WERI-Rb-1 (cell line): ENCODE measurements around the gene DLL3.
"Not testable (repeated sequence)": the region's sequence is repeated elsewhere in the genome, so short reads cannot be mapped to it uniquely, and the experiment has no call there.

Source experiments
- DNase-seq: peaks from one replicate; pipeline ENCODE4 v3.0.0-alpha.2; 2020
- H3K27ac ChIP-seq: fragments of 250-450 bp; sonication (Bioruptor Pico); 2 replicates; pipeline ENCODE4 v1.5.1; 2020; ENCODE audit warnings: mild to moderate bottlenecking, moderate library complexity
- H3K27me3 ChIP-seq: fragments of 250-450 bp; sonication (Bioruptor Pico); 2 replicates; pipeline ENCODE4 v1.5.1; 2021; ENCODE audit warnings: mild to moderate bottlenecking, low read depth, moderate library complexity; ENCODE audit not compliant: insufficient read depth, severe bottlenecking
- H3K36me3 ChIP-seq: fragments of 250-450 bp; sonication (Bioruptor Pico); 2 replicates; pipeline ENCODE4 v1.5.1; 2020; ENCODE audit warnings: mild to moderate bottlenecking, moderate library complexity
- H3K4me3 ChIP-seq: 2 replicates; pipeline ENCODE4 v1.5.1; 2011; ENCODE audit warnings: low read depth, mild to moderate bottlenecking, control low read depth, low read length
- H3K9me3 ChIP-seq: fragments of 250-450 bp; sonication (Bioruptor Pico); 2 replicates; pipeline ENCODE4 v1.5.1; 2021; ENCODE audit warnings: mild to moderate bottlenecking, moderate library complexity; ENCODE audit not compliant: severe bottlenecking
- TF ChIP-seq, protein P1 (sequence below): IDR thresholded peaks from 2 replicates; pipeline ENCODE4 v1.5.1; 2011; ENCODE audit warnings: low read depth, mild to moderate bottlenecking, control low read depth, inconsistent platforms, low read length

DLL3 gene

DNA sequence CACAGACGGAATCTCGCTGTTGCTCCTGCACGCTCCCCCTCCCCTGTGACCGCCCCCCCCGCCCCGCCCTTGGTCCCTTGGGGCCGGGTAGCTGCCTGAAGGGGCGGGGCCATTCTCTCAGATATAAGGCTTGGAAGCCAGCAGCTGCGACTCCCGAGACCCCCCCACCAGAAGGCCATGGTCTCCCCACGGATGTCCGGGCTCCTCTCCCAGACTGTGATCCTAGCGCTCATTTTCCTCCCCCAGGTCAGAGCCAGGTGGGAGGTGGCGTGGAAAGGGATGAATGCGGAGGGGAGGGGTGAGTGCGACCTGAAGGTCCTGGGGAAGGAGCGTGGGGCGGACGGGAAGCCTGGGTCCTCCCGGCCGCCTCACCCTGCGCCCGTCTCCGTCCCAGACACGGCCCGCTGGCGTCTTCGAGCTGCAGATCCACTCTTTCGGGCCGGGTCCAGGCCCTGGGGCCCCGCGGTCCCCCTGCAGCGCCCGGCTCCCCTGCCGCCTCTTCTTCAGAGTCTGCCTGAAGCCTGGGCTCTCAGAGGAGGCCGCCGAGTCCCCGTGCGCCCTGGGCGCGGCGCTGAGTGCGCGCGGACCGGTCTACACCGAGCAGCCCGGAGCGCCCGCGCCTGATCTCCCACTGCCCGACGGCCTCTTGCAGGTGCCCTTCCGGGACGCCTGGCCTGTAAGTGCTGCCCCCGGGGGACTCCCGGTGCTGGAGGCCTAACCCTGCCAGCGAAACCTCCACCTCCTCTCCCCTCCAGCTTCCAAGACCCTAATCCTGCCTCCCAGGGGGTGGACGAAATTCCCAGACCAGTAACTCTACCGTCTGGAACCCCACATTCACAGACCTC, at the start of gene DLL3:
DLL3 (plus strand) TSS at position 150 of the 845 bp plus-strand sequence; CDS start at position 178, 28 bp downstream.
- peaks cover 15% of the 10 kb centered on the region for H3K36me3 ChIP-seq
- H3K27me3 ChIP-seq: no peaks in the 10 kb centered on the region
- H3K4me3 ChIP-seq: peak within 1 kb of the TSS; percentile 73
- H3K27ac ChIP-seq: peak within 1 kb of the TSS; percentile 78
- no peaks in the 10 kb centered on the region for H3K9me3 ChIP-seq
- TF ChIP-seq, protein P1, sequence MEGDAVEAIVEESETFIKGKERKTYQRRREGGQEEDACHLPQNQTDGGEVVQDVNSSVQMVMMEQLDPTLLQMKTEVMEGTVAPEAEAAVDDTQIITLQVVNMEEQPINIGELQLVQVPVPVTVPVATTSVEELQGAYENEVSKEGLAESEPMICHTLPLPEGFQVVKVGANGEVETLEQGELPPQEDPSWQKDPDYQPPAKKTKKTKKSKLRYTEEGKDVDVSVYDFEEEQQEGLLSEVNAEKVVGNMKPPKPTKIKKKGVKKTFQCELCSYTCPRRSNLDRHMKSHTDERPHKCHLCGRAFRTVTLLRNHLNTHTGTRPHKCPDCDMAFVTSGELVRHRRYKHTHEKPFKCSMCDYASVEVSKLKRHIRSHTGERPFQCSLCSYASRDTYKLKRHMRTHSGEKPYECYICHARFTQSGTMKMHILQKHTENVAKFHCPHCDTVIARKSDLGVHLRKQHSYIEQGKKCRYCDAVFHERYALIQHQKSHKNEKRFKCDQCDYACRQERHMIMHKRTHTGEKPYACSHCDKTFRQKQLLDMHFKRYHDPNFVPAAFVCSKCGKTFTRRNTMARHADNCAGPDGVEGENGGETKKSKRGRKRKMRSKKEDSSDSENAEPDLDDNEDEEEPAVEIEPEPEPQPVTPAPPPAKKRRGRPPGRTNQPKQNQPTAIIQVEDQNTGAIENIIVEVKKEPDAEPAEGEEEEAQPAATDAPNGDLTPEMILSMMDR: no peak
- peak; percentile 77 for DNase-seq

- Histone ChIP-seq H3K27me3 (no peaks in the 10 kb centered on the region), H3K36me3 (peaks cover 39% of the 10 kb centered on the region), H3K4me3 (no peak overlapping the region), H3K27ac (no peak overlapping the region), H3K9me3 (no peaks in the 10 kb centered on the region)
- no peak for DNase-seq
- TF ChIP-seq, protein P1: no peak
Measured at GRCh38 chr19:39449116-39449797, 49.5 kb upstream of the DLL3 start.

GRCh38 chr19:39451257-39451656, 47.5 kb upstream of the DLL3 start:
- not testable (repeated sequence) for H3K27ac ChIP-seq, DNase-seq, H3K27me3 ChIP-seq, H3K4me3 ChIP-seq, H3K9me3 ChIP-seq
- H3K36me3 ChIP-seq: peaks cover 45% of the 10 kb centered on the region

DNA sequence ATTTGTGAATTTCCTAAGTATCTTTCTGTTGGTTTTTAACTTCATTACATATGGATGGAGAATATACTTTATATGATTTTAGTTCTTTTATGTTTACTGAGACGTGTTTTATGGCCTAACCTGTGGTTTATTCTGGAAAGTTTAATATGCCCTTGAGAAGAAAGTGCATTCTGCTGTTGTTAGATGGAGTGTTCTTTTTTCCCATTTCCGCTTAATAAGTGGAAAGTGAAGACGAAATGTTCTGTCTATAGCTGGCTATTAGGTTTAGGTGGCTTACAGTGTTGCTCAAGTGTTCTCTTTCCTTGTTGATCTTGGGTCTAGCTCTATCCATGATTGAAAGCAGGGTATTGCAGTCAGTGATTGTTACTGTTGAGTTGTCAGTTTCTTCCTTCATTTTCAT, 35.3 kb upstream of the DLL3 start:
- Histone ChIP-seq H3K9me3 (no peaks in the 10 kb centered on the region), H3K36me3 (peaks cover 72% of the 10 kb centered on the region), H3K27me3 (no peaks in the 10 kb centered on the region), H3K4me3 (no peak overlapping the region), H3K27ac (no peak overlapping the region)
- no peak for DNase-seq
- TF ChIP-seq, protein P1: no peak

DNA sequence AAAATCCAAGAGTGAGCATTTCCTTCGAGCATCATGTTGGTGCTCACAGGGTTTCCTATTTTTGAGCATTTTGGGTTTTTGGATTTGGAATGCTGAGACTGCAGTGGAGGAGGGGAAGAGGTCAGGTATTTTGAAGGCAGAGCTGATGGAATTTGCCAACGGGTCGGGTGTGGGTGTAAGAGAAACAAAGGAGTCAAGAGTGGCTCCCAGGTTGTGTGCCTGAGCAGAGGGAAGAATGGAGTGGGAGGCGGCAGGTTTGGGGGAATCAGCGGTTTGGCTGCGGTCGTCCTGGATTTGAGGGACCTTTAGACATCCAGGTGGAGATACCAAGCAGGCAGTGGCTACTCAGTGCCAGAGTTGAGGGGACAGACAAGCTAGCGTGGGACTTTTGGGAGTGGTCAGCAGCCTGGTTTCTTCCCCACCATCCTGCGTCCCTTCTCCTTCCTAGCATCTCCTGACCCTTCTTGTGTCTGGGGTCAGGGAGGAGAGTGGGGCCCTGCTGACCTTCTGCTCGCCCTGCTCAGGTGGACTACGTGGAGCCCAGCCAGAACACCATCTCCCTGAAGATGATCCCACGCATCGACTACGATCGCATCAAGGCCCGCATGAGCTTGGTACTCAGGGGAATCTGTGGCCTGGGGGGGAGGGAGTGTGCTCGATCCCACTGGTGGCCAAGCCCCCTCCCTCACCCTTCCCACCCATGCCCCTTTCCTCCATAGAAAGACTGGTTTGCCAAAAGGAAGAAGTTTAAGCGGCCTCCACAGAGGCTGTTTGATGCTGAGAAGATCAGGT, 32.6 kb upstream of the DLL3 start:
- Histone ChIP-seq H3K36me3 (peaks cover 73% of the 10 kb centered on the region), H3K27me3 (no peaks in the 10 kb centered on the region), H3K27ac (no peak overlapping the region), H3K4me3 (no peak overlapping the region), H3K9me3 (no peaks in the 10 kb centered on the region)
- no peak for DNase-seq
- TF ChIP-seq, protein P1: no peak

DNA sequence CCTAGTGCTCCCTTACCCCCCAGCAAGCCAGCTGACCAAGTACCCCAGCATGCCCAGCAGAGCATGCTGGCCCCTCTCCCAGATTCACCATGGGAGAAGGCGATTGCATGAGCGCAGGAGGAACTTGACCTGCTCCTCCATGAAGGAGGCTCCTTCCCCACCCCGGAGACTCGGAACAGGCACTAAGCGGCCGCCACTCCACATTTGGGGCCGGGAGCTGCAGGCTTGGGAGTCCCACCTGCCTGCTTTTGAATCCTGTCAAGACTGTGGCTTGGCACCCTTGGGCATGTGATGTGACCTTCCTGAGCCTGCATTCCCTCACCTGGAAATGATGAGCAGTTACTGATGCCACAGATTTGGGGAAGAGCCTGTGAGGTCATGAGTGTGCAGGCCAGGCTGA, 30.8 kb upstream of the DLL3 start:
- TF ChIP-seq, protein P1: no peak
- Histone ChIP-seq H3K27me3 (no peaks in the 10 kb centered on the region), H3K36me3 (peaks cover 80% of the 10 kb centered on the region), H3K9me3 (no peaks in the 10 kb centered on the region), H3K27ac (no peak overlapping the region), H3K4me3 (no peak overlapping the region)
- DNase-seq: no peak
